ENCODE data around the gene KCNK13.

The KCNK13 gene

DNA sequence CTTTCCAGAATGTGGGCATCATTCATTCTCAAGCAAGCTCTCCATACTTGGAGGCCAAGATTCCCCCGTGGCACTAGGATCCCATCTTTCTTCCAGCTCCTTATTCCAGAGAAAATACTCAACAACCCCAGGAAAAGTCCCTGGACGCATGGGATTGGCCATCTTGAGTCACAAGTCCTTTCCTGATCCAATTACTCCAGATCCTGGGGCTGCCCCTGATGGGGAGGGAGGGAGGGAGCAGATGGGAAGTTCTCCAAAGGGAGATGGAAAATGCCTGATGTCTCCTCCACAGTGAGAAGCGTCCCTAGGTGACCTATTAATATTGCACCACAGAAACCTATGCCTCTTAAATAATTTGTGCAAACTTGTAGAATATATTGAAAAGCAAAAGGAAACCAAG lies 12.4 kb upstream of the KCNK13 start:
- Mint-ChIP-seq H3K36me3 (ENCODE audit: low read depth) (peaks cover 1% of the 10 kb centered on the region), H3K4me3 (no peak overlapping the region), H3K27ac (no peak overlapping the region), H3K27me3 (ENCODE audit: low read depth) (peaks cover 22% of the 10 kb centered on the region), H3K4me1 (ENCODE audit: low read depth) (no peaks in the 10 kb centered on the region), H3K9me3 (no peaks in the 10 kb centered on the region)
- no peak for DNase-seq (ENCODE audit: low spot score)

DNA sequence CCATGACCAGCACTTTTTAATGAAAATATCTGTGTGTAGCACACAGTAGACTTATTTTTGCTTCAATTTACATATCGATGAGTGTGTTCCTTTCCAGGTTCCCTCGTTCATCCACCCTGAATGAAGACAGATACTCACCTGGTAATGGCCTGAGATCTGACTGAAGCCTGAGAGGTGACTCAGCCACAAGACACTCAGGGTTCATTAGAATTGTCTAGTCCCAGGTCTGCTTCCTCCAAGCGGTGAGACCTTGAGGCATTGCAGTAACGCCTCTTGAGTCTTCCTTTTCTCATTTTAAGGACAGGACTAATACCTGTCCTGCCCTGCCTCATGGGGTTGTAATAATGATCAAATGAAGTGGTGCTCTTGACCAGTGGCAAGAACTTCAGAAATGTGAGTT lies 11.5 kb upstream of the KCNK13 start:
- Mint-ChIP-seq H3K36me3 (ENCODE audit: low read depth) (peaks cover 1% of the 10 kb centered on the region), H3K4me3 (no peak overlapping the region), H3K4me1 (ENCODE audit: low read depth) (no peaks in the 10 kb centered on the region), H3K27ac (no peak overlapping the region), H3K9me3 (no peaks in the 10 kb centered on the region), H3K27me3 (ENCODE audit: low read depth) (peaks cover 30% of the 10 kb centered on the region)
- no peak for DNase-seq (ENCODE audit: low spot score)

DNA sequence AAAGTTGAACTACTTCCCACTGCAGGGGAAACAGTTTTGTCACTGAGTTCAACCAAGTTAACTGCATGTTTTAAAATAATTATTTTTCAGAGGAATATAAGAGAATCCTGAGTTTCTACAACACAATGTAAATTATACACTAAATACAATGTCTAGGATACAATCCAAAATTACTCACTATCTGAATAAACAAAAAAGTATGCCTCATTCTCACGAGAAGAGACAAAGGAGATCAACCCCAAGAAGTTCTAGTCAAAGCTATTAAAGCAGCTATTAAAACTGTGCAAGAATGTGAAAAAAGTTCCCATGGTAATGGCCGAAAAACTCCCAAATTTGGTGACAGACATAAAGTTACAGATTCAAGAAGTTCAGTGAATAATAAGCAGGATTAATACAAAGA lies 8.8 kb upstream of the KCNK13 start:
- Mint-ChIP-seq H3K4me1 (ENCODE audit: low read depth) (no peaks in the 10 kb centered on the region), H3K36me3 (ENCODE audit: low read depth) (no peaks in the 10 kb centered on the region), H3K9me3 (no peaks in the 10 kb centered on the region), H3K4me3 (no peak overlapping the region), H3K27ac (no peak overlapping the region), H3K27me3 (ENCODE audit: low read depth) (peaks cover 46% of the 10 kb centered on the region)
- DNase-seq (ENCODE audit: low spot score): no peak

DNA sequence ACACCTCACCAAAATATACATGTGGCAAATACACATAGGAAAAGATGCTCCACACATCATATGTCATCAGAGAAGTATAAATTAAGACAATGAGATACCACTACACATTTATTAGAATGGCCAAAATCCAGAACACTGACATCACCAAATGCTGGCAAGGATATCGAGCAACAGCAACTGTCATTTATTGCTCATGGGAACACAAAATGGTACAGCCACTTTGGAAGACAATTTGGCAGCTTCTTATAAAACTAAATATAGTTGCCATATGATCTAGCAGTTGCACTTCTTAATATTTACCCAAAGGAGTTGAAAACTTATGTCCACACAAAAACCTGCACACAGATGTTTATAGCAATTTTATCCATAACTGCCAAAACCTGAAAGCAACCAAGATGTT lies 7.0 kb upstream of the KCNK13 start:
- Mint-ChIP-seq H3K4me3 (no peak overlapping the region), H3K4me1 (ENCODE audit: low read depth) (peaks cover 6% of the 10 kb centered on the region), H3K9me3 (no peaks in the 10 kb centered on the region), H3K36me3 (ENCODE audit: low read depth) (no peaks in the 10 kb centered on the region), H3K27ac (no peak overlapping the region), H3K27me3 (ENCODE audit: low read depth) (peaks cover 61% of the 10 kb centered on the region)
- DNase-seq (ENCODE audit: low spot score): no peak

DNA sequence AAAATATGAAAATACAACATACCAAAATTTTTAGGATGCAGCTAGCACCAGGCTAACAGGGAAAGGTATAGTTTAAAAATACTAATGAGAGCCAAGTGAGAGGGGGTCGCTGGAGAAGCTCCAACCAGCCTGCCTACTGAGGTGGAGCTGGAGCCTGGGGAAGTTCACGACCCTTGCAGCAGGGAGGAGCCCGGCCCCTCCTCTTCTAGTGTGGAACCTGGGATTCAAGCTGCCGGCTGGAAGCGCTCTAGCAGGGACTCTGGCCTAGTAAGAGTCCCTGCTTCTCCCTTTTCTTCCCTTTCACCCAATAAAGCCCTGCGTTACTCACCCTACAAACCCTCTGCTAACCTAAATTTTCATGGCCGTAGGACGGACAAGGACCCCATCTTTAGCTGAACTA lies 5.0 kb upstream of the KCNK13 start:
- Mint-ChIP-seq H3K4me3 (no peak overlapping the region), H3K4me1 (ENCODE audit: low read depth) (peaks cover 11% of the 10 kb centered on the region), H3K36me3 (ENCODE audit: low read depth) (no peaks in the 10 kb centered on the region), H3K9me3 (no peaks in the 10 kb centered on the region), H3K27ac (no peak overlapping the region), H3K27me3 (ENCODE audit: low read depth) (peaks cover 62% of the 10 kb centered on the region)
- DNase-seq (ENCODE audit: low spot score): no peak

DNA sequence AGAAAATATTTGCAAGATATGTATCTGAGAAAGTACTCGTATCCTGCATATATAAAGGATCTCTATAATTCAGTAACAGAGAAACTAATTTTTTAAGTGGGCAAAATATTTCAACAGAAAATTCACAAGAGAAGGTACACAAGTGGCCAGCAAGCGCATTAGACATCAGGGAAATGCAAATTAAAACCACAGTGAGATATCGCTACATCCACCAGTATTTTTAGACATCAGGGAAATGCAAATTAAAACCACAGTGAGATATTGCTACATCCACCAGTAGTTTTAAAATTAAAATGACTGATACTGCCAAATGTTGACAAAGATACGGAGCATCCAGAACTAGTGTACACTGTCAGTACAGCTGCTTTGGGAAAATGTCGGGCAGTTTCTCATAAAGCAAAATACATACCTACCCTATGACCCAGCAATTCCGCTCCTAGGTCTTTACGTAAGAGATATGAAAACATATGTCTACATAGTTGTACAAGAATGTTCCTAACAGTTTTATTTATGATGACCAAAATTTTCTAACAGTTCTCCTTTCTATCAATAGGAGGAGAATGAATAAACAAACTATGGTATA lies 2.8 kb upstream of the KCNK13 start:
- H3K4me1 Mint-ChIP-seq (ENCODE audit: low read depth): peaks cover 18% of the 10 kb centered on the region
- peaks cover 68% of the 10 kb centered on the region for H3K27me3 Mint-ChIP-seq (ENCODE audit: low read depth)
- no peak for DNase-seq (ENCODE audit: low spot score)
- no peaks in the 10 kb centered on the region for H3K36me3 Mint-ChIP-seq (ENCODE audit: low read depth)
- H3K27ac Mint-ChIP-seq: no peak overlapping the region
- H3K4me3 Mint-ChIP-seq: no peak overlapping the region
- no peaks in the 10 kb centered on the region for H3K9me3 Mint-ChIP-seq

DNA sequence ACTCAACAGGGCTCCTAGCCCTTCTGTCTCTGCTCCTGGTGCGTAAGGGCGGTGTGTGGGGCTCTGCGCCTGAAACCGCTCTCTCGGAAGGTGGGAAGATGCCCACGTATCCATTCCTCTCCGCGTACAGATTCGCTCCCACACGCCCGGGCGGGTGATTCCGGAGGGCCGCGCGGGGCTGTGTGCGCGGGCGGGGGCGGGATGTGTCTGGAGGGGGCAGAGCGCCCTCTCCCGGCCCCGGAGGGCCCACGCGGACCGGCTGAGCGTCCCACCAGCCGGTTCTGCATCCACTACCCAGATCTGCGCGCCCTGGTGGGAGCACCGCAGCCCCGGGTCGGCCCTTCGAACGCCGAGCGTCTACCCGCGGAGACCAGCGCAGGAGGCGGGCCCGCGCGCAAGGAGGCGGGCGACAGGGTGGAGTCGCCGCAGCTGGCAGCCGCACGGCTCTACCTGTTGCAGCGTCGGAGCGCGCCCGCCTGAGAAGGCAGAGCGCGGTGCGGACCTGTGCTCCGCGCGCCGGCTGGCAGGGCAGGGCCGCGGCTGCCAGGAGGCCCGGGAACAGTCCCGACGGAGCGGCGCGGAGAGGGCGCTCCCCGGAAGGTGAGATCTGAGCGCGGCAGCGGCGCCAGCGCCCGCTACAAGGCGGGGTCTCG lies 1.4 kb upstream of the KCNK13 start:
- Mint-ChIP-seq H3K9me3 (no peaks in the 10 kb centered on the region), H3K4me1 (ENCODE audit: low read depth) (peaks cover 18% of the 10 kb centered on the region), H3K36me3 (ENCODE audit: low read depth) (no peaks in the 10 kb centered on the region), H3K27me3 (ENCODE audit: low read depth) (peaks cover 68% of the 10 kb centered on the region), H3K27ac (no peak overlapping the region), H3K4me3 (peak overlapping the region; percentile 73)
- peak; percentile 68 for DNase-seq (ENCODE audit: low spot score)

DNA sequence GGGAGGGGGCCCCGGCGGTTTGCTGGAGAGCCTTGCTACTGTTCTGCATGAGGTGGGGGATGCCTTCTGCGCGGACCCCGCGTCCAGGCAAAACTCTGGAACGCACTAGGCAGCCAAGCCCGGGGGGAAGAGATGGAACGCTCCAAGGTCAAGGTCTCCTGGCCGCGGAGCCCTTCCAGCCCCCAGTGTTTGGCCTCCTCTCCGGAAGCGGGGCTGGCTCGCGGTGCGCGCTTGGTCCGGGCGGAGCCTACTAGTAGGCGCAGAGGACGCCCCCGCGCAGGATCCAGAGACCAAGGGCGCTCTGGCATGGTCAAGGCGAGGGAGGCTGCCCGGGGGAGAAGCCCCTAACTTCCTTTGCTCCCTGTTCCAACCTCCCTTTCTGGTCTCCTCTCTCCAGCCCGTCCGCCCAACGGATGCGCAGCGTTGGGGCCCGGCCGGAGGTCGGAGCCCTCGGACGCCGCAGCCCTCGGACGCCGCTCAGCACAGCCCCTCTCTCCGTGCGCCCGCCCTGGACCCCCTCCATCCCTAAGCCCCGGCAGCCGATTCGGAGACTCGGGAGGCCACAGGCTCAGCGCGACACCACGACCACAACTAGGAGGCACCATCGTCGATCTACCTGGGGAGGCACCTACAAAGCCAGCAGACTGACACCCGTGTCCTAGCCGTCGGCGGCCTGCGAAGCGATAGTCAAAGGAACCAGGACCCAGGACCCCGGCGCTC lies 669 bp upstream of the KCNK13 start:
- Mint-ChIP-seq H3K4me3 (peak overlapping the region; percentile 73), H3K4me1 (ENCODE audit: low read depth) (peaks cover 18% of the 10 kb centered on the region), H3K27ac (no peak overlapping the region), H3K9me3 (no peaks in the 10 kb centered on the region), H3K27me3 (ENCODE audit: low read depth) (peaks cover 66% of the 10 kb centered on the region), H3K36me3 (ENCODE audit: low read depth) (no peaks in the 10 kb centered on the region)
- DNase-seq (ENCODE audit: low spot score): no peak

DNA sequence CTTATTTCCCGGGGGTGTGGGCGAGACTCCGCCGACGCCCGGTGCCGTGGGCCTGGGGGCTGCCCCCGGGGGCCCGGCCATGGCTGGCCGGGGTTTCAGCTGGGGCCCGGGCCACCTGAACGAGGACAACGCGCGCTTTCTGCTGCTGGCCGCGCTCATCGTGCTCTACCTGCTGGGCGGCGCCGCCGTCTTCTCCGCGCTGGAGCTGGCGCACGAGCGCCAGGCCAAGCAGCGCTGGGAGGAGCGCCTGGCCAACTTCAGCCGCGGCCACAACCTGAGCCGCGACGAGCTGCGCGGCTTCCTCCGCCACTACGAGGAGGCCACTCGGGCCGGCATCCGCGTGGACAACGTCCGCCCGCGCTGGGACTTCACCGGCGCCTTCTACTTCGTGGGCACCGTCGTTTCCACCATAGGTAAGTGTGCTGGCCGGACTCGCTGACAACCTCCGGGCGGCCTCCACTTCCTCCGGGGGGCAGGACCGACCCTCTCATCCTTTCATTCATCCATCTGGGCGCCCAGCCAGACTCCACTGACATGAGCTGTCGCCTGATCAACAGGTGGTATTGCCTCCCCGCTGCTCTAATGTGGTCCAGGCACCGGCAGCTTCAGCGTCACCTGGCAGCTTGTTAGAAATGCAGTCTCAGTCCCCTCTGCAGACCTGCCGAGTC lies 467 bp downstream of the KCNK13 start:
- peak overlapping the region; percentile 81 for H3K4me3 Mint-ChIP-seq
- no peaks in the 10 kb centered on the region for H3K9me3 Mint-ChIP-seq
- no peak for DNase-seq (ENCODE audit: low spot score)
- H3K4me1 Mint-ChIP-seq (ENCODE audit: low read depth): peaks cover 18% of the 10 kb centered on the region
- H3K27me3 Mint-ChIP-seq (ENCODE audit: low read depth): peaks cover 62% of the 10 kb centered on the region
- H3K27ac Mint-ChIP-seq: no peak overlapping the region
- no peaks in the 10 kb centered on the region for H3K36me3 Mint-ChIP-seq (ENCODE audit: low read depth)

DNA sequence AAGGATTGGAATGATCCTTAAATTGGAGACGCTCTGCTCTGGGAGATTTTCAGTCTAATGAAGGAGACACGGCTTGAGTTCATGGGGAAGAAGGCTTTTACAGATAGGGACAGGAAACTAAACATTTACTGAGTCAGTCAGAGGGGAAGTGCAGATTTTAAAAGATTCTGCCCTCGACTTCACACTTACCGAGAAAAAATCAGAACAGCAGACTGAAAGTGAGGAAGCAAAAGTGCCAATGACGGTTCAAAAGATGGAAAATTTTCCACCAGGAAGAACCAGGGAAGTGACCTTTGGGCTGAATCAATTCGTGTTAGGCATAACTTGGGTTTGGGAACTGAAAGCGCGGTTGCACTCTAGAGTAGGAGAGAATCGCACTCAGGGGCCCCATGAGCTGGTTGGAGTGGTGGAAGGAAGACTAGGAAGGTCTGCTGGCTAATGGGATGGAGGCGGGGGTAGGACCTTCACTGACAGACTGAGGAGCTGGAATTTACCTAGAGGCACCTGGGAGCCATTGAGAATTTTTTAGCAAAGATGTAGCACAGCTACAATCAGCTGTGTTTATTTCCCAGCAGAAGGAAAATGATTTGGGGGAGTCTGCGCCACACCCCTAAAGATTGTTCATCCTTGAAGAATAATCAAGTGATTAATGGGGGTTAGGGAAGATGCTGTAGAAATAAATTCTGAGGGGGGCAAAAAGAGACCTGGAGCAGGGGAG lies 1.2 kb downstream of the KCNK13 start:
- Mint-ChIP-seq H3K4me1 (ENCODE audit: low read depth) (peaks cover 18% of the 10 kb centered on the region), H3K9me3 (no peaks in the 10 kb centered on the region), H3K4me3 (peak overlapping the region; percentile 81), H3K27me3 (ENCODE audit: low read depth) (peaks cover 65% of the 10 kb centered on the region), H3K27ac (no peak overlapping the region), H3K36me3 (ENCODE audit: low read depth) (no peaks in the 10 kb centered on the region)
- no peak for DNase-seq (ENCODE audit: low spot score)

DNA sequence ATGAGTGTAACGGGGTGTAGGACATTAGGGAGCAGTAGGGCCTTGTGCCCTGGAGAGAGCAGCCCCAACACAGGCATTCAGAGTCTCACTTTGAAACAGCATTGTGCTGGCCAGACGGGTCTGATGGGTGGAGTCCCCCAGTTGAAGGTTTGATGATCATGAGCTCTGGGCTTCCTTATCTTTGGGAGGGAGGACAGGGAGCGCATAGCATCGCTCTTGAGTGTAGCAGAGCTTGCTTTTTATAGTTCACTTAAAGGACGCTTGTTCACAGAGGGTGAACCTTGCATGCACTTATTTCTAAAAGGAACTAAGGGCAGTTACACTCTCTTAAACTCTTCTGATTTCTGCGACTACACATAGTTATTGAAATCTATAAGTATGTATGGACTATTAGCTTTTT lies 10.6 kb downstream of the KCNK13 start:
- no peak overlapping the region for H3K27ac Mint-ChIP-seq
- no peaks in the 10 kb centered on the region for H3K9me3 Mint-ChIP-seq
- no peak for DNase-seq (ENCODE audit: low spot score)
- H3K36me3 Mint-ChIP-seq (ENCODE audit: low read depth): no peaks in the 10 kb centered on the region
- peaks cover 53% of the 10 kb centered on the region for H3K27me3 Mint-ChIP-seq (ENCODE audit: low read depth)
- H3K4me1 Mint-ChIP-seq (ENCODE audit: low read depth): no peaks in the 10 kb centered on the region
- no peak overlapping the region for H3K4me3 Mint-ChIP-seq

DNA sequence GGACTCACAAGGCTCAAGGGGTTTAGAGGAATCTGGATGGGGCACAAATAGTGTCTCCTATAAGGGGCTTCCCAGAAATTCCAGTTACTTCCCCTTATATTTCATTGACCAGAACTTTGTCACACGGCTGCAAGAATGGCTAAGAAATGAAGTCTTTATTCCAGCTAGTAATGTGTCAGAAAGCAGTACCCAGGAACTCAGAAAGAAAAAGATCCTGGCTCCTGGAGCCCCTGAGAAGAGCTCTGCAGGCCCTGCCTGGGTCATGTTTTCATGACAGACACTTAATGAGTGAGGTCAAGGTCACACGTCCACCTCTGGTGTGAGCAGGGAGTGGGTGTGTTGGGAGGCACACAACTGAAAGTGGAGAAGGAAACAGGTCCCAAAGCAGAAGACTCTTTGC lies 17.8 kb downstream of the KCNK13 start:
- no peaks in the 10 kb centered on the region for H3K4me1 Mint-ChIP-seq (ENCODE audit: low read depth)
- H3K27me3 Mint-ChIP-seq (ENCODE audit: low read depth): peaks cover 44% of the 10 kb centered on the region
- H3K27ac Mint-ChIP-seq: no peak overlapping the region
- no peaks in the 10 kb centered on the region for H3K9me3 Mint-ChIP-seq
- H3K4me3 Mint-ChIP-seq: no peak overlapping the region
- no peak for DNase-seq (ENCODE audit: low spot score)
- H3K36me3 Mint-ChIP-seq (ENCODE audit: low read depth): no peaks in the 10 kb centered on the region

DNA sequence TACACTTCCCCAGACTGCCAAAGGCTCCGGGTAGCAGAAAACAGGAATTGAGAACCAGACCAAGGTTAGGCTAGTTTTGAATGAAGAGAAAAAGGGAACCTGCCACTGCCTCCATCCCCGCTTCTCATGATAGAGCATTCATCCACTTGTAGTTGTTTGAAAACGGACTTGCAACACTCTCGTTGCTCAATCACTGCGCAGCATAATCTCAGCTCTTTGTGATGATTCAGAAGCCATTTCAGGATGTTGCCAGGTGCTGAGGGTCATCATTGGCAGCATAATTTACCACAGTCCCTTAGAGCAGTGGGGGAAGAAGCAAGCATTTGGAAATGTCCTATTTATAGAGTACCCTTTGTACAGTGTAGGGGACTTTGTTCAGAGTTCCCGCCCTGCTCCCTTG lies 25.6 kb downstream of the KCNK13 start:
- Mint-ChIP-seq H3K9me3 (peaks cover 4% of the 10 kb centered on the region), H3K4me1 (ENCODE audit: low read depth) (no peaks in the 10 kb centered on the region), H3K27ac (no peak overlapping the region), H3K4me3 (no peak overlapping the region), H3K36me3 (ENCODE audit: low read depth) (peaks cover 2% of the 10 kb centered on the region), H3K27me3 (ENCODE audit: low read depth) (peaks cover 16% of the 10 kb centered on the region)
- DNase-seq (ENCODE audit: low spot score): no peak

DNA sequence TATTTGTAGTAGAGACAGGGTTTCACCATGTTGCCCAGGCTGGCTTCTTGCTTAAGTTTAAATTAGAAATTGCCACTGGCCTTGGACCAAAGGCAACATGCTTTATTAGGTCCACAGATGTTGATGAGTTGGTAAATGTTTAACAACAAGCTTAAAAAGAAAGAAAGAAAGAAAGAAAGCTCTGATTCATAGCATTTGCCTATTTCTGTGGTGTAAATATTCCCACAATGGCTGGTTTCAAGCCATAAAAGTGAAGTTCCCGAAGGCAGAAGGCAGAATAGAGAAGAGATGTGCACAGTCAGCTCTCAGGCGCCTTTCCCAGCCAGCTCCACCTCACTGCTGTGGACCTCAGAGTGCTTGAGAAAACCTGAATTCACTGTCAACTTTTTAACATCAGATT lies 26.4 kb downstream of the KCNK13 start:
- no peak for DNase-seq (ENCODE audit: low spot score)
- Mint-ChIP-seq H3K4me1 (ENCODE audit: low read depth) (peaks cover 2% of the 10 kb centered on the region), H3K4me3 (no peak overlapping the region), H3K27ac (no peak overlapping the region), H3K27me3 (ENCODE audit: low read depth) (peaks cover 12% of the 10 kb centered on the region), H3K9me3 (peaks cover 4% of the 10 kb centered on the region), H3K36me3 (ENCODE audit: low read depth) (peaks cover 2% of the 10 kb centered on the region)

Measured in T-helper 2 cell treated with Interferon-gamma antibody and Interleukin-4, amounts not matched to agents 5 μg/mL and 100 μg/mL, for 36 hours (primary cell).